Endodermal cell (in vitro differentiated cells): ENCODE data around the gene BLACAT1. TPM values are rescaled to one million over a fixed set of nuclear protein-coding genes. Genes with fewer than 3 reads are reported as not detected.

Experiments used
- DNase-seq: peaks from one replicate; pipeline ENCODE4 v3.0.0-alpha.2; 2017
- H3K27ac ChIP-seq: 2 replicates; pipeline ENCODE4 v1.5.1; 2013; ENCODE audit warnings: mild to moderate bottlenecking, low read depth, low read length, moderate library complexity
- H3K27me3 ChIP-seq: 2 replicates; pipeline ENCODE4 v1.6.1; 2013; ENCODE audit warnings: mild to moderate bottlenecking, low read length, moderate library complexity; ENCODE audit not compliant: insufficient read depth, control insufficient read depth, poor library complexity, severe bottlenecking
- H3K36me3 ChIP-seq: 2 replicates; pipeline ENCODE4 v1.7.0; 2013; ENCODE audit warnings: mild to moderate bottlenecking, low read length, moderate library complexity; ENCODE audit not compliant: control insufficient read depth, insufficient read depth
- H3K4me1 ChIP-seq: one replicate; pipeline ENCODE4 v1.7.0; 2013; ENCODE audit warnings: low read length; ENCODE audit not compliant: control insufficient read depth, insufficient read depth
- H3K4me3 ChIP-seq: 2 replicates; pipeline ENCODE4 v1.5.1; 2013; ENCODE audit warnings: mild to moderate bottlenecking, low read length, moderate library complexity
- H3K9ac ChIP-seq: 2 replicates; pipeline ENCODE4 v1.6.1; 2013; ENCODE audit warnings: mild to moderate bottlenecking, low read length, moderate library complexity; ENCODE audit not compliant: poor library complexity, severe bottlenecking; ENCODE audit errors: extremely low read depth
- H3K9me3 ChIP-seq: 2 replicates; pipeline ENCODE4 v1.6.1; 2013; ENCODE audit warnings: mild to moderate bottlenecking, low read length, moderate library complexity; ENCODE audit not compliant: control insufficient read depth
- H3K27ac Mint-ChIP-seq: 2 replicates; pipeline ENCODE4 v1.8.0; 2020; ENCODE audit warnings: mixed read lengths
- H3K27me3 Mint-ChIP-seq: 2 replicates; pipeline ENCODE4 v1.8.0; 2021; ENCODE audit warnings: mild to moderate bottlenecking, mixed read lengths; ENCODE audit not compliant: insufficient read depth
- H3K36me3 Mint-ChIP-seq: 2 replicates; pipeline ENCODE4 v1.8.0; 2020; ENCODE audit warnings: low read depth, mixed read lengths
- H3K4me1 Mint-ChIP-seq: 2 replicates; pipeline ENCODE4 v1.8.0; 2020; ENCODE audit warnings: mixed read lengths
- H3K4me3 Mint-ChIP-seq: 2 replicates; pipeline ENCODE4 v1.8.0; 2020; ENCODE audit warnings: mild to moderate bottlenecking, moderate library complexity, mixed read lengths
- H3K9me3 Mint-ChIP-seq: 2 replicates; pipeline ENCODE4 v1.8.0; 2020; ENCODE audit warnings: mild to moderate bottlenecking, mixed read lengths
- WGBS, 2 experiments: methylation state at CpG; one replicate each; pipeline versions ENCODE4 v1.1.5 to v1.1.7; 2013; ENCODE audit warnings: missing lambda C conversion rate in 2 of 2, mixed read lengths in 1 of 2; ENCODE audit not compliant: insufficient coverage in 1 of 2, insufficient read length in 1 of 2; 5-methylcytosine and 5-hydroxymethylcytosine counted together
- total RNA-seq, 2 donors: library from RNA; stranded (reverse); fragmentation: NEBNext Ultra II Directional in 1 of 2; extraction: Animal tissue kit (Norgen Biotek cat#: 25700) in 1 of 2; gene quantifications; 2 replicates in 1 of 2; 3 replicates in 1 of 2; pipeline ENCODE4 v1.2.1, GENCODE V29; 2021
- TF ChIP-seq, protein P1 (sequence below): fragments of 200-600 bp; sonication (generic); conservative IDR thresholded peaks from 2 replicates; pipeline ENCODE4 v1.5.0; 2021; ENCODE audit warnings: antibody characterized with exemption, mild to moderate bottlenecking

BLACAT1 gene
- total RNA-seq, 2 donors from 2014 or later = 7.4 to 7.6 TPM

DNA sequence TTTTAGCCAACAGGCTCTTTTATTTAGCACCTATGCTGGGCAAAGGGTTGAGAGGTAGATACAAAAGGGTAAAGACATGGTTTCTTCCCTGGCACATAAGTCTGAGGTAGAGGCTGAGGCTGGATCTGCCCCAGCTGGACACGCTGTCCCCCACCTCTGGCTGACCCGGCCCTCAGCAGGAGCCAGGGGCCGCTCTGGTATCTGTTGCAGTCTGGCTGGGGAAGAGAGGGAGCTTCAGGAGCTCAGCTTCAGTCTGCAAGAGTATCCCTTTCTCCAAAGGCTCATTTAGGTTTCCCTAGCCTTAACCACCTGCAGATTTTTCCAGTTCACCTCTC is 14.2 kb downstream of the BLACAT1 start:
- Histone ChIP-seq H3K9me3 (no peaks in the 10 kb centered on the region), H3K27me3 (no peaks in the 10 kb centered on the region), H3K9ac (no peak overlapping the region), H3K36me3 (no peaks in the 10 kb centered on the region), H3K4me1 (peaks cover 40% of the 10 kb centered on the region), H3K27ac (peak overlapping the region; percentile 63), H3K4me3 (no peak overlapping the region)
- peak; percentile 72 for DNase-seq
- Mint-ChIP-seq H3K27me3 (peaks cover 5% of the 10 kb centered on the region), H3K4me3 (peak overlapping the region; percentile 5), H3K36me3 (no peaks in the 10 kb centered on the region), H3K27ac (peak overlapping the region; percentile 93), H3K9me3 (no peaks in the 10 kb centered on the region), H3K4me1 (peaks cover 67% of the 10 kb centered on the region)
- WGBS, 2 experiments = 79 to 82% methylated on average over 3 of the region's 3 CpGs
- TF ChIP-seq, protein P1, sequence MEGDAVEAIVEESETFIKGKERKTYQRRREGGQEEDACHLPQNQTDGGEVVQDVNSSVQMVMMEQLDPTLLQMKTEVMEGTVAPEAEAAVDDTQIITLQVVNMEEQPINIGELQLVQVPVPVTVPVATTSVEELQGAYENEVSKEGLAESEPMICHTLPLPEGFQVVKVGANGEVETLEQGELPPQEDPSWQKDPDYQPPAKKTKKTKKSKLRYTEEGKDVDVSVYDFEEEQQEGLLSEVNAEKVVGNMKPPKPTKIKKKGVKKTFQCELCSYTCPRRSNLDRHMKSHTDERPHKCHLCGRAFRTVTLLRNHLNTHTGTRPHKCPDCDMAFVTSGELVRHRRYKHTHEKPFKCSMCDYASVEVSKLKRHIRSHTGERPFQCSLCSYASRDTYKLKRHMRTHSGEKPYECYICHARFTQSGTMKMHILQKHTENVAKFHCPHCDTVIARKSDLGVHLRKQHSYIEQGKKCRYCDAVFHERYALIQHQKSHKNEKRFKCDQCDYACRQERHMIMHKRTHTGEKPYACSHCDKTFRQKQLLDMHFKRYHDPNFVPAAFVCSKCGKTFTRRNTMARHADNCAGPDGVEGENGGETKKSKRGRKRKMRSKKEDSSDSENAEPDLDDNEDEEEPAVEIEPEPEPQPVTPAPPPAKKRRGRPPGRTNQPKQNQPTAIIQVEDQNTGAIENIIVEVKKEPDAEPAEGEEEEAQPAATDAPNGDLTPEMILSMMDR = no peak

DNA sequence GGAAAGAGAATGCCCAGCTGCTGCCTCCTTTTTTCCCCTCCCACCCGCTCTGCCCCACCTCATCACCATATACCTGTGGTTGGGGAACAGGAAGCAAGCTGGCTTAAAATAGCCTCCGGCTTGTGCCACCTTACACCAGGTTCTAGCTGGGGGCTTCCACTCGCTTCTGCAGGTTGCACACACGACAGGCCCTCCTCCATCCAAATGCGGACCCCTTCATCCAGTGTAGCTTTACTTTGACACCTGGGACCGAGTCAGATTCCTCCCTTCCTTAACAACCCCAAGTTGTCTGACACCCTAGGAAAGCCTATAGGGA is 14.6 kb downstream of the BLACAT1 start:
- no peaks in the 10 kb centered on the region for H3K9me3 ChIP-seq
- DNase-seq = no peak
- peak overlapping the region; percentile 5 for H3K4me3 Mint-ChIP-seq
- peak overlapping the region; percentile 93 for H3K27ac Mint-ChIP-seq
- peaks cover 36% of the 10 kb centered on the region for H3K4me1 ChIP-seq
- peaks cover 63% of the 10 kb centered on the region for H3K4me1 Mint-ChIP-seq
- WGBS, 2 experiments = 54 to 64% methylated on average over 3 to 6 of the region's 6 CpGs
- H3K27me3 ChIP-seq = no peaks in the 10 kb centered on the region
- H3K36me3 ChIP-seq = no peaks in the 10 kb centered on the region
- H3K9ac ChIP-seq = no peak overlapping the region
- H3K36me3 Mint-ChIP-seq = no peaks in the 10 kb centered on the region
- H3K27ac ChIP-seq = peak overlapping the region; percentile 63
- H3K9me3 Mint-ChIP-seq = no peaks in the 10 kb centered on the region
- peaks cover 9% of the 10 kb centered on the region for H3K27me3 Mint-ChIP-seq
- H3K4me3 ChIP-seq = no peak overlapping the region
- TF ChIP-seq, protein P1 = no peak

DNA sequence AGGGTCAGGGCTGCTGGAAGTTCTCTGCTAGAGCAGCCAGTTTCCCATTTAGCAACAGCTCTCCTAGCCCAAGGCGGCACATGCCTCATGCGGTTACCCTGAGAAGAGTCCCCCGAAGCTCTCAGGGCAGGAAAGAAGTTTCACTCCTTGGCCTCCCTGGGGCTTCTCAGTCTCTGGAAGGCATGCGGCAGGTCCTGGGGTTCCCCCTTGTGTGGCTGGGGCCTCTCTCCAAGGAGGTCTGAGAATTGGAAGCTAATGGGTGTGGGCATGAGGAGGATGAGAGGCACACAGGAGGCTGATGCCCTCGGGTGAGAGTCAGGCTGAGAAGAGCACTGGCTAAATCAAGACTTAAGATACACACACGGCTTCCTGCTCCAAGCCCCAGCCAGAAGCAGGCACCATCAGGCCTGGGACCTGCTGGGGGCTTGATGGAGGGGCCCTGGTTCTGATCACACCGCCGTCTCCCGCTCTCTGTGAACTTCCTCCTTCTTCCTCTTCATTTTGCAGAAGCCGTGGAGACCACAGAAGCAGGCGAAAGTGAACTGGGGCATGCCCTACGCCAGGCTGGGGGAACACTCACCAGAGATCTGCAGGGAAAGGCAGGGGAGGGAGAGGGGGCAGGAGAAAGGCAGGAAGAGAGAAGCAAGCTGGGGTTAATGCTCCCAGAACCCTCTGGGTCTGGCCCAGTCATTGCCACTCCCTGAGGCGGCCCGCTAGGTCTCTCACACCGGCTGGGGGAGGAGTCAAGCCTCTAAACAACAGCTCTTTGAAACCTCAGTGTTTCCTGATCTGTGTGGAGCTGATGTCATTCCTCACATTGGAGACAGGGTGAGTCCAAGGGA is 15.1 kb downstream of the BLACAT1 start:
- Histone ChIP-seq H3K27ac (peak overlapping the region; percentile 61), H3K4me3 (no peak overlapping the region), H3K4me1 (peaks cover 35% of the 10 kb centered on the region), H3K36me3 (no peaks in the 10 kb centered on the region), H3K9me3 (no peaks in the 10 kb centered on the region), H3K27me3 (no peaks in the 10 kb centered on the region), H3K9ac (no peak overlapping the region)
- Mint-ChIP-seq H3K4me1 (peaks cover 57% of the 10 kb centered on the region), H3K27ac (peak overlapping the region; percentile 93), H3K4me3 (peak overlapping the region; percentile 5), H3K9me3 (no peaks in the 10 kb centered on the region), H3K36me3 (no peaks in the 10 kb centered on the region), H3K27me3 (peaks cover 11% of the 10 kb centered on the region)
- WGBS, 2 experiments = 75 to 83% methylated on average over 6 to 15 of the region's 15 CpGs
- TF ChIP-seq, protein P1 = no peak
- peak; percentile 90 for DNase-seq
